HUES48 (cell line): Measurements from ENCODE around the gene INHBE.
"Not testable (repeated sequence)": the region's sequence is repeated elsewhere in the genome, so short reads cannot be mapped to it uniquely, and the experiment has no call there.

ENCODE experiments used
- H3K27ac ChIP-seq: one replicate; pipeline ENCODE4 v1.7.0; 2013; ENCODE audit warnings: low read depth, low read length, inconsistent platforms
- H3K27me3 ChIP-seq: 2 replicates; pipeline ENCODE4 v1.6.1; 2013; ENCODE audit warnings: mild to moderate bottlenecking, low read length; ENCODE audit not compliant: control insufficient read depth, insufficient read depth
- H3K36me3 ChIP-seq: 2 replicates; pipeline ENCODE4 v1.6.1; 2013; ENCODE audit warnings: low read length; ENCODE audit not compliant: control insufficient read depth, insufficient read depth
- H3K4me1 ChIP-seq: 2 replicates; pipeline ENCODE4 v1.6.1; 2013; ENCODE audit warnings: mild to moderate bottlenecking, low read length; ENCODE audit not compliant: control insufficient read depth, insufficient read depth
- H3K4me3 ChIP-seq: 2 replicates; pipeline ENCODE4 v1.5.1; 2013; ENCODE audit warnings: mild to moderate bottlenecking, low read depth, low read length
- H3K9ac ChIP-seq: 2 replicates; pipeline ENCODE4 v1.6.1; 2013; ENCODE audit warnings: mild to moderate bottlenecking, low read depth, low read length, moderate library complexity
- H3K9me3 ChIP-seq: 2 replicates; pipeline ENCODE4 v1.6.1; 2013; ENCODE audit warnings: low read length; ENCODE audit not compliant: control insufficient read depth, insufficient read depth

The INHBE gene

DNA sequence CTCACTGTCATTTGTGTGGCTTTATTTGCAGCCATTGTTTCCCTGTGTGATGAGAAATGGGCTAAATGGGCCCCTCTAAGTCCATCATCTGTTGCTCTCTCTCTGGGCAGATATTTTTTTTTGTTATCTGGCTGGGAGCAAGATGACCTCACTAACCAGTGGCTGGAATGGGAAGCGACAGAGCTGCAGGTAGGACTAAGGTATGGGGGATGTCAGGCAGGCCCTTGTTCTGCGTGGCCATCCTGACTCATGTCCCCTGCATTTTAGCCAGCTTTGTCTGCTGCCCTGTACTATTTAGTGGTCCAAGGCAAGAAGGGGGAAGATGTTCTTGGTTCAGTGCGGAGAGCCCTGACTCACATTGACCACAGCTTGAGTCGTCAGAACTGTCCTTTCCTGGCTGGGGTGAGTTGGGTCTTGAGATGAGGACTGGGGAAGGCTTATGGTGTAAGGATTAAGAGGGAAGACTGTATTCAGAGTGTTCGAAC lies 34.1 kb downstream of the INHBE start:
- Histone ChIP-seq H3K9me3 (peaks cover 5% of the 10 kb centered on the region; the same call in 1 of the 2 replicates), H3K27ac (no peak overlapping the region), H3K36me3 (peaks cover 45% of the 10 kb centered on the region)

DNA sequence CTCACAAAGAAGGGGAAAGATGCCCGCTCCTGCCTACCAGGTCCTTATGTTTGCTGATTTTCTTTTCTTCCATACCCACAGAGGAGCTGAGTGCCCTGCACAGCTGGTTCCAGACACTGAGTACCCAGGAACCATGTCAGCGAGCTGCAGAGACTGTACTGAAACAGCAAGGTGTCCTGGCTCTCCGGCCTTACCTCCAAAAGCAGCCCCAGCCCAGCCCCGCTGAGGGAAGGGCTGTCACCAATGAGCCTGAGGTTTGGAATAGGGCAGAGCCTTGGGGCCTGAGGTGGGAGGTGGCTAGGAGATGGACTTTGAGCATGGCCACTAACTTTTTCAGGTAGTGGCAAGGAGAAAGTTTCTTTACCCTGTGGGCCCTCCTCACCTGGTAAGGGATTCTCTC lies 35.0 kb downstream of the INHBE start:
- Histone ChIP-seq H3K27me3 (no peaks in the 10 kb centered on the region), H3K4me1 (peaks cover 5% of the 10 kb centered on the region; the same call in 1 of the 2 replicates), H3K9me3 (peaks cover 5% of the 10 kb centered on the region; the same call in 1 of the 2 replicates), H3K9ac (no peak overlapping the region), H3K4me3 (no peak overlapping the region), H3K36me3 (peaks cover 45% of the 10 kb centered on the region), H3K27ac (no peak overlapping the region)

More for the DNA sequence above, 34.1 kb downstream of the INHBE start:
- Histone ChIP-seq H3K9ac (peak overlapping the region; percentile 97; the same call in 1 of the 2 replicates), H3K27me3 (no peaks in the 10 kb centered on the region), H3K4me3 (peak overlapping the region; percentile 91), H3K4me1 (peaks cover 5% of the 10 kb centered on the region; the same call in 1 of the 2 replicates)

DNA sequence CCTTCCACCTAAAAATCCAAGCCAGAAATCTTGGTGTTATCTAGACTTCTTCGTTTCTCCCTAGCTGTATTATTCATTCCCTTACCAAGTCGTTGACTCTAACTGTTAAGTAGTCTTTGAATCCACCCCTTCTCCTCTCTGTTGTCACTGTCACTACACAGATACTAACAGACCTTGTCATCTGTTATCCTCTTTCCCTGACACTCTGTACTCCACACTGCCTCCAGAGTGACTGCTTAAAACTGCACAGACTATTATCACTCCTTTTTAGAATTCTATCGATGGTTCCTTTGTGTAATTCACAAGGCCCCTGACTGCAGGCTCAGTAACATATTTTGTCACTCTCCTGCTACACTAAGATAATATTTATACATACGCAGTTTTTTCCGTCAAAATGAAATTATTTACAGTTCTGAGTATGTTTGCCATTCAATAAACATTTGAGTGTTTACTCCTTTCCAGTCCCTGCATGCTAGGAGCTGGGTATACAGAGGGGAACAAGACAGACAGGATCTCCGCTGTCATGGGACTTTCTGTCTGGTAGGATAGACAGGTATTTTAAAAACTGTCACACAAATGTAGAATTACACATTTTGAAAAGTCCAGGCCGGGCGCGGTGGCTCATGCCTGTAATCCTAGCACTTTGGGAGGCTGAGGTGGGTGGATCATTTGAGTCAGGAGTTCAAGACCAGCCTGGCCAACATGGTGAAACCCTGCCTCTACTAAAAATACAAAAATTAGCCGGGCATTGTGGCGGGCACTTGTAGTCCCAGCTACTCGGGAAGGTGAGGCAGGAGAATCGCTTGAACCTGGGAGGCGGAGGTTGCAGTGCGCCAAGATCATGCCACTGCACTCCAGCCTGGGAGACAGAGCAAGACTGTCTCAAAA lies 36.5 kb downstream of the INHBE start:
- H3K4me1 ChIP-seq, result peaks cover 5% of the 10 kb centered on the region; the same call in 1 of the 2 replicates
- peaks cover 57% of the 10 kb centered on the region for H3K36me3 ChIP-seq
- no peaks in the 10 kb centered on the region for H3K27me3 ChIP-seq
- H3K9me3 ChIP-seq, result peaks cover 5% of the 10 kb centered on the region; the same call in 1 of the 2 replicates
- no peak overlapping the region for H3K27ac ChIP-seq
- H3K9ac ChIP-seq, result no peak overlapping the region
- H3K4me3 ChIP-seq, result no peak overlapping the region

DNA sequence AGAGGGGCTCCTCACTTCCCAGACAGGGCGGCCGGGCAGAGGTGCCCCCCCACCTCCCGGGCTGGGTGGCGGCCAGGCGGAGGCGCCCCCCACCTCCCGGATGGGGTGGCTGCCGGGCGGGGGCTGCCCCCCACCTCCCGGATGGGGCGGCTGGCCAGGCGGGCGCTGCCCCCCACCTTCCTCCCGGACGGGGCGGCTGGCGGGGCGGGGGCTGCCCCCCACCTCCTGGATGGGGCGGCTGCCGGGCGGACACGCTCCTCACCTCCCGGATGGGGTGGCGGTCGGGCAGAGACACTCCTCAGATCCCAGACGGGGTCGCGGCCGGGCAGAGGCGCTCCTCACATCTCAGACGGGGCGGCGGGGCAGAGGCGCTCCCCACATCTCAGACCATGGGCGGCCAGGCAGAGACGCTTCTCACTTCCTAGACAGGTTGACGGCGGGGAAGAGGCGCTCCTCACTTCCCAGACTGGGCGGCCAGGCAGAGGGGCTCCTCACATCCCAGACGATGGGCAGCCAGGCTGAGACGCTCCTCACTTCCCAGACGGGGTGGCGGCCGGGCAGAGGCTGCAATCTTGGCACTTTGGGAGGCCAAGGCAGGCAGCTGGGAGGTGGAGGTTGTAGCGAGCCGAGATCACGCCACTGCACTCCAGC lies 40.1 kb downstream of the INHBE start:
- not testable (repeated sequence) for H3K4me1 ChIP-seq, H3K27me3 ChIP-seq, H3K27ac ChIP-seq, H3K9ac ChIP-seq, H3K9me3 ChIP-seq, H3K4me3 ChIP-seq
- H3K36me3 ChIP-seq, result peaks cover 73% of the 10 kb centered on the region

DNA sequence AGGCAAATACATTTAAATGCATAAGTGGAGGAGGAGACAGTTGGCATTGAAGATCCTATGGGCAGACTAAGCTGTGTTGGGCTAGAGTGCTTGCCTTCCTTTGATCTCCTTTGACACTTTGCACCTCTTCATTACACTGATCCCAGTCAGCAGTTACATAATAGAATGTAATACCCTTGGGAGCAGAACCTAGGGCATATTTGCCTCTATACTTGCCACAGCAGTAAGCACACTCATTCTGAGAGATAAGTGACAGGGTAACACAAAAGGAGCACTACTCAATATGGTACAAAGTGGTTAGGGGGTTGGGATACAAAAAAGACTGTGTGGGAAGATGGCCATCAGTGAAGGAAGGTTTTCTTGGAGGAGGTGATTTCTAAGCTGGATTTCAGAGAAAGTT lies 41.7 kb downstream of the INHBE start:
- peaks cover 73% of the 10 kb centered on the region for H3K36me3 ChIP-seq
- no peak overlapping the region for H3K4me3 ChIP-seq
- no peaks in the 10 kb centered on the region for H3K27me3 ChIP-seq
- H3K9me3 ChIP-seq, result peaks cover 5% of the 10 kb centered on the region; the same call in 1 of the 2 replicates
- H3K4me1 ChIP-seq, result no peaks in the 10 kb centered on the region
- no peak overlapping the region for H3K9ac ChIP-seq
- H3K27ac ChIP-seq, result no peak overlapping the region

DNA sequence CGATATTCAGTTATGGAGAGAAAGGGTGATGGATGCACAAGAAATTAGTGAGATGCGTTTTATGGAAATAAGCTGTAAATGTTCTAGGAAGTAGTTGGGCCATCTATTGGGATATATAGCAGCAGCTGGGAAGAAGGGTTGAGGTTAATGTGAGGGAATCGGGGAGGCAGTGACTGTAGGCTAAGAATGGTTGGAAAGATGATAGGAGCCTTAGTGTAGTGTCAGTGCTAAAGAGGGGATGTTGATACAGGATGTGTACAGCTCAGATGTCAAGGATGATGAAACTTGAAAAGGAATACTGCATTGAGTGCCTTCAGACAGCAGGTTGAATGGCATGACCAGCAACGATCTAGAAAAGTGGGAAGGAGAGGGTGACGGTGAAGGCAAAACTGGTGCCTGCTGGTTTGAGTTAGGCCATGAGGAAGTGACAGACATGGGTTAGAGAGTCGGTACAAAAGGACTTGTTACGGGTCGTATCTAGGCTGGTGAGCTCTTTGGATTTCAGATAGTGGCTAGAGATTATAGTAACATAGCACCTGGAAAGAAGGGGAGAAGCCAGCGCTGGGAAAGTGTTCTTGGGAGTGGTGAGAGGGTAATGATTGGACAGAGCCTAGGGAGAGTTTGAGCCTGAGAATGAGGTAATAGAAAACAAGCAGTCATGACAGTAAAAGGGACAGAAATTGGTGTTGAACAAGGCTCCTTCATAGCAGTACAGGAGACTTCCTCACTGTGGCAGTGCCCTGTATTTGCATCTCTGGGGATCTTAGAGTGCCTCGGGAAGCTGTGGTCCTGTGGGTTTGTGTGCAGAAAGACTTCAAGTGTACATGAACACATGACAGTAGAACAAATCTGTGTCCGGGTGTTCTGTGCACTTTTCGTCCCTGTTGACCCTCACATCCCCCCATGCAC lies 42.4 kb downstream of the INHBE start:
- Histone ChIP-seq H3K27ac (no peak overlapping the region), H3K4me1 (no peaks in the 10 kb centered on the region), H3K36me3 (peaks cover 74% of the 10 kb centered on the region), H3K27me3 (no peaks in the 10 kb centered on the region), H3K4me3 (no peak overlapping the region), H3K9ac (no peak overlapping the region), H3K9me3 (peaks cover 5% of the 10 kb centered on the region; the same call in 1 of the 2 replicates)

DNA sequence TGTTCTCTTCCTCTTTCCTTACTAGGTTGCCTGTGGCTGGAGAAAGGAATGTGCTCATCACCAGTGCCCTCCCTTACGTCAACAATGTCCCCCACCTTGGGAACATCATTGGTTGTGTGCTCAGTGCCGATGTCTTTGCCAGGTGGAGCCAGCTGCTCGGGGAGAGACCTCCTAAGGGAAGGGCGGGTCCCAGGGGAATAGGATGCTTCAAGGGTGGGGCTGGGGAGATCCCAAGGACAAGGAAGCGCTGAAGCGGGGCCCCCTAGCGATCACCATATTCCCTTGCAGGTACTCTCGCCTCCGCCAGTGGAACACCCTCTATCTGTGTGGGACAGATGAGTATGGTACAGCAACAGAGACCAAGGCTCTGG lies 43.0 kb downstream of the INHBE start:
- H3K36me3 ChIP-seq, result peaks cover 73% of the 10 kb centered on the region
- H3K9me3 ChIP-seq, result no peaks in the 10 kb centered on the region
- H3K4me1 ChIP-seq, result no peaks in the 10 kb centered on the region
- H3K4me3 ChIP-seq, result no peak overlapping the region
- no peak overlapping the region for H3K9ac ChIP-seq
- H3K27ac ChIP-seq, result no peak overlapping the region
- no peaks in the 10 kb centered on the region for H3K27me3 ChIP-seq

DNA sequence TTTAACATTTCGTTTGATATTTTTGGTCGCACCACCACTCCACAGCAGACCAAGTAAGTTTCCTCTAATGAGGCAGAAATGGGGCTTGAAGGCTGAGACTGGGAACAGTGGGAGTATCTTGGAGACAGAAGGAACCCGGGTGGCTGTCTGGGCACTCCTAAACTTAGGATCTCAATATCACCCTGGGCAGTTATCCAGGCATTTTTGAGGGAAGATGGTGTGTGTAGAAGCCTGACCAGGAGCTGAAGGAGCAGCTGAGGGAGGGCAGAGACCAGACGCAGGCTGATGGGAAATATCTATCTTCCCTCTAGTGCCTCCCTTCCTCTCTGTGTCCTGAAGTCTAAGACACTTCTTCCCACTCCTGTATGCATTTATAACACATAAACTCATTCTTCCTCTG lies 43.5 kb downstream of the INHBE start:
- Histone ChIP-seq H3K9me3 (no peaks in the 10 kb centered on the region), H3K36me3 (peaks cover 76% of the 10 kb centered on the region), H3K27me3 (no peaks in the 10 kb centered on the region), H3K4me3 (no peak overlapping the region), H3K4me1 (no peaks in the 10 kb centered on the region), H3K9ac (no peak overlapping the region), H3K27ac (no peak overlapping the region)

DNA sequence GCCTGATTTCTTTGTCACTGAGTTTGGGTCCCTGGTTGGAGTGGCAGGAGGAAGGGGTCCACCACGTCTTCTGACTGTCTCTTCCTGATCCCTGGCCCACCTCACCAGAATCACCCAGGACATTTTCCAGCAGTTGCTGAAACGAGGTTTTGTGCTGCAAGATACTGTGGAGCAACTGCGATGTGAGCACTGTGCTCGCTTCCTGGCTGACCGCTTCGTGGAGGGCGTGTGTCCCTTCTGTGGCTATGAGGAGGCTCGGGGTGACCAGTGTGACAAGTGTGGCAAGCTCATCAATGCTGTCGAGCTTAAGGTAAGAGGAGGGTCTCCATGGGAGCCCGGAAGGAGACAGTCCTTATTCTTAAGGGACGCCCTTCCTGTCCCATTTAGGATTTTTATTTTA lies 45.1 kb downstream of the INHBE start:
- no peak overlapping the region for H3K9ac ChIP-seq
- no peak overlapping the region for H3K4me3 ChIP-seq
- H3K27me3 ChIP-seq, result no peaks in the 10 kb centered on the region
- no peak overlapping the region for H3K27ac ChIP-seq
- peaks cover 89% of the 10 kb centered on the region for H3K36me3 ChIP-seq
- no peaks in the 10 kb centered on the region for H3K4me1 ChIP-seq
- H3K9me3 ChIP-seq, result no peaks in the 10 kb centered on the region

DNA sequence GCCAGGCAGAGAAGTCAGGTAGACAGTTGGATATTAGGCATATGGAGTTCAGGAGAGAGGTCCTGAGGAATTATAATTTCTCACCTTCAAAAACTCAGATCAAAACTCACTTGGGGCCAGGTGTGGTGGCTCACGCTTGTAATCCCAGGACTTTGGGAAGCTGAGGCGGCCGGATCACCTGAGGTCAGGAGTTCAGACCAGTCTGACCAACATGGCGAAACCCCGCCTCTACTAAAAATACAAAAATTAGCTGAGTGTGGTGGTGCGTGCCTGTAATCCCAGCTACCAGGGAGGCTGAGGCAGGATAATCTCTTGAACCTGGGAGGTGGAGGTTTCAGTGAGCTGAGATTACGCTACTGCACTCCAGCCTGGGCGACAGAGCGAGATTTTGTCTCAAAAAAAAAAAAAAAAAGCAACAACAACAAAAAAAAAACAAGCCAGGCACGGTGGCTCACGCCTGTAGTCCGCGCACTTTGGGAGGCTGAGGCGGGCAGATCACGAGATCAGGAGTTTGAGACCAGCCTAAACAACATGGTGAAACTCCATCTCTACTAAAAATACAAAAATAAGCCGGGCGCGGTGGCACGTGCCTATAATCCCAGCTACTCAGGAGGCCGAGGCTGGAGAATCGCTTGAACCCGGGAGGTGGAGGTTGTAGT lies 47.3 kb downstream of the INHBE start:
- not testable (repeated sequence) for H3K9ac ChIP-seq, H3K27ac ChIP-seq, H3K4me1 ChIP-seq, H3K4me3 ChIP-seq, H3K27me3 ChIP-seq, H3K9me3 ChIP-seq
- peaks cover 84% of the 10 kb centered on the region for H3K36me3 ChIP-seq
